Activated CD4-positive, alpha-beta T cell treated with anti-CD3 and anti-CD28 coated beads, Interleukin-2, amount 10 ng/mL, durations not matched to agents 7 days and 5 days (primary cell): ENCODE measurements around the gene BMPR2. TPM values are rescaled to one million over a fixed set of nuclear protein-coding genes. Genes with fewer than 3 reads are reported as not detected.

Experiments used
- CTCF ChIA-PET: fragments of 350-600 bp; sonication (Branson Sonifier 250); formaldehyde crosslinking; loops from one replicate; lab custom pipeline; 2021; ENCODE audit warnings: antibody characterized with exemption; lab: Charles Lee
- POLR2A ChIA-PET: fragments of 350-600 bp; sonication (Branson Sonifier 250); formaldehyde crosslinking; loops from one replicate; lab custom pipeline; 2021; ENCODE audit warnings: antibody characterized with exemption; lab: Charles Lee
- DNase-seq: peaks from one replicate; pipeline ENCODE4 v3.0.0-alpha.2; 2020
- H3K27ac Mint-ChIP-seq: one replicate; pipeline ENCODE4 v1.8.0; 2021; ENCODE audit warnings: mild to moderate bottlenecking, moderate library complexity, mixed read lengths
- H3K27me3 Mint-ChIP-seq: one replicate; pipeline ENCODE4 v1.8.0; 2021; ENCODE audit warnings: mixed read lengths
- H3K36me3 Mint-ChIP-seq: one replicate; pipeline ENCODE4 v1.8.0; 2021; ENCODE audit warnings: low read depth, mixed read lengths
- H3K4me1 Mint-ChIP-seq: one replicate; pipeline ENCODE4 v1.8.0; 2021; ENCODE audit warnings: mixed read lengths
- H3K4me3 Mint-ChIP-seq: one replicate; pipeline ENCODE4 v1.8.0; 2021; ENCODE audit warnings: mild to moderate bottlenecking, moderate library complexity, mixed read lengths
- H3K9me3 Mint-ChIP-seq: one replicate; pipeline ENCODE4 v1.8.0; 2021; ENCODE audit warnings: mixed read lengths
- total RNA-seq, 2 experiments: library from RNA; stranded (reverse); gene quantifications; one replicate each; pipeline ENCODE4 v1.2.3, GENCODE V29; 2021

Gene BMPR2
- total RNA-seq, 2 experiments from 2014 or later = 9.8 to 11.1 TPM

DNA sequence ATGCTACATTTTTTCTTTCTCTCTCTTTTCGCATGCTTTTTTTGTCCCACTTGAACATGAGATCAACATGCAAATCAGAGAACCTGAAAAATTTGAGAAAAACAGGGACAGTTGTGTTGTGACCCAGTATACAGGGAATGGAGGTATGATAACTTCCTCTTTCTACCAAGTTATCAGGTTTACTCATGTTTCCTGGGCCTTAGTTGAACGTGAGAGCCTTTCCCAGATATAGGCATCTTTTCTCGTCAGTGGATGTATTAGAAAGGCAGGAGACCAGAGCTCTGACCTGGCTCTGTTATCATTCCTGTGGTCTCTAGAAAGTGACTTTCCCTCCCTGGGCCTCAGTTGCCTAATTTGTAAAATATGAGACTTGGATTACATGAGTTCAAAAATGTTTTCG is 228.6 kb downstream of the BMPR2 start:
- DNase-seq = no peak
- peaks cover 7% of the 10 kb centered on the region for H3K9me3 Mint-ChIP-seq
- H3K4me1 Mint-ChIP-seq = peaks cover 4% of the 10 kb centered on the region
- H3K4me3 Mint-ChIP-seq = no peak overlapping the region
- H3K27ac Mint-ChIP-seq = no peak overlapping the region
- ChIA-PET CTCF (no interaction called here), POLR2A (no interaction called here)
- H3K27me3 Mint-ChIP-seq = no peaks in the 10 kb centered on the region
- no peaks in the 10 kb centered on the region for H3K36me3 Mint-ChIP-seq

DNA sequence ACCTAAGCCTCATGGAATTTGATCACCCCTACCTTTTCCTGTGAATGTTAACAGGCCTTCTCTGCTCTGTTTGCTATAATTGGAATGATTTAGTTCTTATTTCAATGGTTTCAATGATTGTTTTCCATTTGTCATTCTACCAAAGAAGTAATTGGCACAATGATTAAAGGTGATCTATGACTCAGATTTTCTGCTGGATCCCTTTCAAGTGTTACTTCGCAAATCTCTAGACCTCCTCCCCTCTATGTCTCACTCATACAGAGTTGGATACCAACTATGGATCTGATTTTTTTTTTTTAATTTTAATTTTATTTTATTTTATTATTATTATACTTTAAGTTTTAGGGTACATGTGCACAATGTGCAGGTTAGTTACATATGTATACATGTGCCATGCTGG is 229.0 kb downstream of the BMPR2 start:
- H3K27ac Mint-ChIP-seq = no peak overlapping the region
- ChIA-PET CTCF (no interaction called here), POLR2A (no interaction called here)
- peaks cover 8% of the 10 kb centered on the region for H3K4me1 Mint-ChIP-seq
- peaks cover 9% of the 10 kb centered on the region for H3K9me3 Mint-ChIP-seq
- no peak for DNase-seq
- no peaks in the 10 kb centered on the region for H3K27me3 Mint-ChIP-seq
- H3K36me3 Mint-ChIP-seq = no peaks in the 10 kb centered on the region
- H3K4me3 Mint-ChIP-seq = no peak overlapping the region

DNA sequence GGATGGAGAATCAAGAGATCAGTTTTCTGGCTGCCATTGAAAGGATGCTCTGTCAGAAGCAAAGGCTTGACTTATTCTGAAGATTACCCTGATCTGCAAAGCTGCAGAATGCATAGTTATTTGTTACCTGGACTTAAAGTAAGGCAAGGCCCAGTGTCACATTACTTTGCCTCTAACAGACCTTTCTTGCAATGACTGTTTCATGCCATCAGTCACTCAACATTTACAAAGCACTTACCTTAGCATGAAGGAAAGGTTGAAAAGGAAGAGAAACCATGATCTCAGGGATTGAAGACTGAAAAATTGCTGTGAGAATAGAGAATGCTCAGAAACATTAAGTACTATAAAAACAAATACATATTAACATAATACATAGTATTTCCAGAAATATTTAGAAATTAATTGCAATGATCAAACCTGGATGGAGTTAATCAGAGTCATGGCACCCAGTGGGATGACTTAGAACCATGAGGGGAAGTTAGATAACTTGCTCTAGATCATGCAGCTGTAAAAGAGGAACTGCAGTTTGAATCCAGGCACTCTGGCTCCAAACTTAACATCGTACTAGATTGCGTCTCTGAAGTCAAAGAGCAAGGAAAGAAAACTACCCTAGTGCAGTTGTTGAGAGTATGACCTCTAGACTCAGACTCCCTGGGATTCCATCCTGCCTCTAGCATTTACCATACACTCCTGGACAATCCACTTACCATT is 232.2 kb downstream of the BMPR2 start:
- ChIA-PET POLR2A (no interaction called here), CTCF (interaction anchor here (0.5 kb wide), 1 partner anchor 101 kb away, joined by 3 read pairs; no protein-coding TSS in a partner anchor)
- no peak for DNase-seq
- no peak overlapping the region for H3K4me3 Mint-ChIP-seq
- no peaks in the 10 kb centered on the region for H3K36me3 Mint-ChIP-seq
- H3K9me3 Mint-ChIP-seq = peaks cover 12% of the 10 kb centered on the region
- peaks cover 6% of the 10 kb centered on the region for H3K4me1 Mint-ChIP-seq
- H3K27ac Mint-ChIP-seq = no peak overlapping the region
- no peaks in the 10 kb centered on the region for H3K27me3 Mint-ChIP-seq

DNA sequence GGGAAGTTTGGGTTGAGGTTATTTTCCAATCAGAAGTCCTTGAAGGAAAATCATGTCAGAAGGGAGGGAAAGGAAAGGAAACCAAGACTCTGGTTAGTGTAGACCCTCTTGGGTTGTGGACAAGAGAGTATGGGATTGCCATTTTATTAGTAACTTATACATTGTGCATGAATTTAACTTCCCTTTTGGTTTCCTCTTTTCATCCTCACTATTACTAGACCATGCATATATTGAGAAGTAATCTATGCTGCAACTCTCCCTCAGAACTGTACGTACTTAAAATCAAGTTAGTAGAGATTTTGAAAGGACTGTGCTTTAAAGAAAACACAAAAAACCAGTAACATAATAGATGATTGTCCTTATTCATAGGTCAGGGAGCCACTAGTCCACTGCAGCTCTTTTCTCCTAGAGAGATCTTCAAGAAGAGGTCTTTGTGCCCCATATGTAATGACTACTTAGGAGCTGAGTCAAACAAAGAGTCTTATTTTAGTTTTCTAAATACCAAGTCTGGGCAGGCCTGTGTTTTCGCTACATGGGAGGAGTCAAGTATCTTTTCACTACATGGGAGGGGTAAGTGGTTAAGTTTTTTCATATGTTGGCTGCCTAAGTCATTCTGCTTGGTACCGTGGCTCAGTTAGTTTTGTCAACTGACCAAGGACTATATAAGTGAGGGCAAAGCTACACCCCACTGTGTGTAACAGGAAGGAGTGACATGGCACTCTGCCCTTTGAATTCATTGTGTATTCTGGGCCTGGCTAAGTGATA is 233.4 kb downstream of the BMPR2 start:
- Mint-ChIP-seq H3K9me3 (peaks cover 12% of the 10 kb centered on the region), H3K36me3 (no peaks in the 10 kb centered on the region), H3K27me3 (no peaks in the 10 kb centered on the region), H3K27ac (no peak overlapping the region), H3K4me3 (no peak overlapping the region), H3K4me1 (peaks cover 6% of the 10 kb centered on the region)
- ChIA-PET POLR2A (interaction anchor here (0.6 kb wide), 1 partner anchor 19 kb away, joined by 3 read pairs; no protein-coding TSS in a partner anchor), CTCF (interaction anchor here (0.5 to 1.5 kb wide), 4 partner anchors 10 to 123 kb away, joined by 3 to 5 read pairs (median 4); no protein-coding TSS in a partner anchor)
- no peak for DNase-seq

DNA sequence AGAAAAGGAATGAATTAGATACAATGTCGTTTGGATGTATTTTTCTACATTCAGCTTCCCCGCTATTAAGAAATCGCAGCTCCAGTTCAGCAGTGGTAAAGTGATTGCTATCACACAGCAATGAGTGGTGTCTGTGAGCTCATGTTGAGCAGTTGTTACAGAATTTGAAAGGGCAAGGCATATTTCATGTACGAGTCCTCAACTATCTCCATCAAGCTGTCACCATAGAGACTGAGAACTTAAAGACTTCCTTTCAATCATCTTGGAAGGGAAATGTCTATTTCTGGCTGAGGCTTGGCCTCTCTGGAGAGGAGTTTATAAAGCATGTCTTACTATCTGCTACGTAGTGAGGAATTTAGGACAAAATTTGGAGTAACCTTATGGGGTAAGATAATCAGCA is 234.3 kb downstream of the BMPR2 start:
- no peak overlapping the region for H3K4me3 Mint-ChIP-seq
- POLR2A ChIA-PET = no interaction called here
- peaks cover 9% of the 10 kb centered on the region for H3K9me3 Mint-ChIP-seq
- DNase-seq = no peak
- H3K36me3 Mint-ChIP-seq = no peaks in the 10 kb centered on the region
- H3K27me3 Mint-ChIP-seq = no peaks in the 10 kb centered on the region
- no peak overlapping the region for H3K27ac Mint-ChIP-seq
- H3K4me1 Mint-ChIP-seq = peaks cover 6% of the 10 kb centered on the region
- CTCF ChIA-PET = interaction anchor here (0.5 to 1.5 kb wide), 3 partner anchors 9 to 23 kb away, joined by 3 to 5 read pairs (median 3); no protein-coding TSS in a partner anchor

DNA sequence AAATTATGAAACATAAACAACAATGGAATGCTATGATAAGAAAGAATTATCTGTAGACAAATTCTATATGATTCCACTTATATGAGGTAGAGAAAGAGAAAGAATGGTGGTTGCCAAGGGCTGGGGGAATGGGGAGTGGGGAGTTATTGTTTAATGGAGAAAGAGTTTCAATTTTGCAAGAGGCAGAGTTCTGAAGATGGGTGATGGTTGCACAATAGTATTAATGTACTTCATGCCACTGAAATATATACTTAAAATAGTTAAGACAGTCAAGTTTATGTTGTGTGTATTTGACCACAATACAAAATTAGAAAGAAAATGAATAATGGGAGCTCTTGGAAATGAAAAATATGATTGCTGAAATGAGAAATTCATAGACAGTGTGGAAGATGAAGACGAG is 236.0 kb downstream of the BMPR2 start:
- no peaks in the 10 kb centered on the region for H3K36me3 Mint-ChIP-seq
- peaks cover 6% of the 10 kb centered on the region for H3K4me1 Mint-ChIP-seq
- H3K4me3 Mint-ChIP-seq = no peak overlapping the region
- H3K27me3 Mint-ChIP-seq = no peaks in the 10 kb centered on the region
- CTCF ChIA-PET = interaction anchor here (0.9 kb wide), 1 partner anchor 24 kb away, joined by 7 read pairs; no protein-coding TSS in a partner anchor
- no peak overlapping the region for H3K27ac Mint-ChIP-seq
- POLR2A ChIA-PET = no interaction called here
- DNase-seq = no peak
- peaks cover 9% of the 10 kb centered on the region for H3K9me3 Mint-ChIP-seq

DNA sequence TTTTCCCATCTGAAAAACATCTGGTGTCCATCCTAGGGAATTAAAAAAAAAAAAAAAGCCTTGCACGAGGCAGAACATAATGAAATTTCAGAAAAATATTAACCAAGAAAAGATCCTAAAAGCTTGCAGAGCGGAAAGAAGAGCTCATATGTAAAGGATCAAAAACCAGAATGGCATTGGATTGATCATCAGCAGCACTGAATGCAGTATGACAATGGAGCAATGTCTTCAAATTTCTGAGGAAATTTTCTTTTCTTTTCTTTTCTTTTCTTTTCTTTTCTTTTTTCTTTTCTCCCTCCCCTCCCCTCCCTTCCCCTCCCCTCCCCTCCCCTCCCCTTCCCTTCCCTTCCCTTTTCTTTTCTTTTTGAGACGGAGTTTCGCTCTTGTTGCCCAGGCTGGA is 237.4 kb downstream of the BMPR2 start:
- no peak for DNase-seq
- Mint-ChIP-seq H3K9me3 (peaks cover 5% of the 10 kb centered on the region), H3K4me3 (no peak overlapping the region), H3K4me1 (peaks cover 6% of the 10 kb centered on the region), H3K27me3 (no peaks in the 10 kb centered on the region), H3K27ac (no peak overlapping the region), H3K36me3 (no peaks in the 10 kb centered on the region)
- POLR2A ChIA-PET = no interaction called here
- CTCF ChIA-PET = interaction anchor here (0.6 kb wide), 1 partner anchor 164 kb away, joined by 3 read pairs; no protein-coding TSS in a partner anchor

Other genes with a start within 250 kb of the BMPR2 start
- 100 to 1,000 TPM; 101 to 120 TPM for gene SUMO1, start 137.7 kb upstream of the BMPR2 start, total RNA-seq
- 100 to 1,000 TPM; 102 to 104 TPM for gene NOP58, start 110.6 kb upstream of the BMPR2 start, total RNA-seq